GM12891 (cell line): ENCODE data around the gene VGF.
A peak's percentile ranks its signal among the peaks of the same experiment; 100 is the strongest.

Experiments used
- PAX5 ChIP-seq: IDR thresholded peaks from 2 replicates; pipeline ENCODE4 v1.6.1; 2011; ENCODE audit warnings: low read length, moderate library complexity, mild to moderate bottlenecking; ENCODE audit not compliant: insufficient read depth, severe bottlenecking
- POLR2A ChIP-seq: IDR thresholded peaks from 2 replicates; pipeline ENCODE4 v1.6.1; 2011; ENCODE audit warnings: low read depth, low read length, control low read depth
- POLR2AphosphoS5 ChIP-seq: IDR thresholded peaks from 2 replicates; pipeline ENCODE4 v1.6.1; 2011; ENCODE audit warnings: low read depth, low read length, control low read depth
- POU2F2 ChIP-seq: IDR thresholded peaks from 2 replicates; pipeline ENCODE4 v1.6.1; 2011; ENCODE audit warnings: low read depth, mild to moderate bottlenecking, control low read depth, low read length, moderate library complexity
- SPI1 ChIP-seq: IDR thresholded peaks from 2 replicates; pipeline ENCODE4 v1.6.1; 2011; ENCODE audit warnings: low read depth, low read length, control low read depth
- TAF1 ChIP-seq: IDR thresholded peaks from 2 replicates; pipeline ENCODE4 v1.6.1; 2011; ENCODE audit warnings: low read depth, low read length, control low read depth

DNA sequence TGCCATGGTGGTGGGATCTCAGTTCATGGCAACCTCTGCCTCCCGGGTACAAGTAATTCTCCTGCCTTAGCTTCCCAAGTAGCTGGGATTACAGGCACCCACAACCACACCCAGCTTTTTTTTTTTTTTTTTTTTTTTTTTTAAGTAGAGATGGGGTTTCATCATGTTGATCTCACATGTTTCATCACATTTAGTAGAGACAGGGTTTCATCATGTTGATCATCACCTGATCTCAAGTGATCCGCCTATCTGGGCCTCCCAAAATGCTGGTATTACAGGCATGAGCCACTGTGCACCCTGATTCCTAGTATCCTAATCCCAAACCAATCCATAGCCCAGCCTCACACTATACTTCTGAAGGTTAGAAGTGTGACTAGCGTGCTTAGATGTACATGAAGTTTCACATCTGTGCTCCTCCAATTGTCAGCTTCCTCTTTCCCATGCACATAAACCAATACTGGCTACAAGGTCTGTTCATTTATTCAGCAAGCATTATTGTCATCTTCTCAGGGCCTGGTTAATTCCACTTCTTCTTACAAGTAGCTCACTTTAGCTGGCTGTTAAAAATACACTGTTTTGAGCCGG, 21.6 kb upstream of the VGF start:
- peak; percentile 41 for TF ChIP-seq SPI1
- TF ChIP-seq TAF1 = no peak
- TF ChIP-seq POLR2A = no peak
- no peak for TF ChIP-seq POLR2AphosphoS5
- TF ChIP-seq POU2F2 = no peak
- TF ChIP-seq PAX5 = no peak
